Measurements from ENCODE around the gene CNN2. TPM values are rescaled to one million over a fixed set of nuclear protein-coding genes. Genes with fewer than 3 reads are reported as not detected.

The CNN2 gene
- total and polyA plus RNA-seq, 2 of the 8 experiments (the other 6 are each of a cell fraction or from before 2014, with no cell fraction given): 189 to 551 TPM

GRCh38 chr19:1068009-1069001, 41.9 kb downstream of the CNN2 start:
- Histone ChIP-seq H3K18ac (ENCODE audit: extremely low read depth, low read length) (no peak overlapping the region), H3K56ac (replicated peaks; ENCODE audit: insufficient read length, low read depth, low read length) (no peak overlapping the region), H3K36me3 (ENCODE audit: control insufficient read depth in 2 of 4, insufficient read depth in 4 of 4, low read length in 3 of 4) (no peaks in the 10 kb centered on the region), H3K27me3 (replicated peaks in 1 of 4; ENCODE audit: control insufficient read depth in 3 of 4, extremely low read depth in 1 of 4, insufficient read depth in 3 of 4, low read length in 3 of 4) (peaks cover 0 to 30% (median 20%) of the 10 kb centered on the region in 4 experiments; a peak in 5 of 7 replicates), H3K23ac (ENCODE audit: insufficient read length) (no peak overlapping the region), H3K4me2 (ENCODE audit: insufficient read depth in 1 of 2, low read depth in 2 of 2, low read length in 2 of 2) (0 out of 4 replicates have a peak overlapping the region, but pooled peaks have one; percentile 35 to 74), H2AK5ac (ENCODE audit: low read depth, low read length) (0 out of 2 replicates have a peak overlapping the region, but pooled peaks have one; percentile 65), H2BK20ac (ENCODE audit: low read length) (no peak overlapping the region), H2BK120ac (replicated peaks; ENCODE audit: low read depth, low read length) (peak overlapping the region; percentile 35), H4K91ac (replicated peaks; ENCODE audit: insufficient read length, low read length) (no peak overlapping the region), H3K79me2 (ENCODE audit: control insufficient read depth in 1 of 2, insufficient read depth in 2 of 2, low read length in 2 of 2) (no peaks in the 10 kb centered on the region), H2BK15ac (ENCODE audit: low read length) (no peak overlapping the region), H3K9ac (replicated peaks in 1 of 4; ENCODE audit: extremely low read depth in 1 of 4, low read depth in 3 of 4, low read length in 3 of 4) (no peak overlapping the region), H3K4ac (replicated peaks; ENCODE audit: insufficient read length, low read depth, low read length) (no peak overlapping the region), H2BK12ac (ENCODE audit: low read depth, low read length) (peak overlapping the region; percentile 68; the same call in 1 of the 2 replicates), H3K14ac (ENCODE audit: insufficient read length) (no peak overlapping the region), H2AFZ (ENCODE audit: low read length) (no peak overlapping the region), H3K9me3 (ENCODE audit: insufficient read depth in 2 of 2, low read depth in 1 of 2, low read length in 1 of 2) (peaks cover 0 to 2% of the 10 kb centered on the region in 2 experiments; a peak in 2 of 4 replicates), H3K4me1 (replicated peaks in 1 of 4; ENCODE audit: control insufficient read depth in 3 of 4, insufficient read depth in 4 of 4, low read length in 3 of 4) (peaks cover 0 to 29% (median 19%) of the 10 kb centered on the region in 4 experiments; a peak in 6 of 7 replicates), H3K27ac (ENCODE audit: low read depth, low read length) (no peak overlapping the region), H3K79me1 (ENCODE audit: low read depth, low read length) (peaks cover 5% of the 10 kb centered on the region), H3K4me3 (ENCODE audit: extremely low read depth in 1 of 4, insufficient read depth in 2 of 4, low read depth in 3 of 4, low read length in 4 of 4) (peak overlapping the region in 1 of 4 experiments; percentile 68; a peak in 1 of 8 replicates), H4K20me1 (replicated peaks in 1 of 2; ENCODE audit: control insufficient read depth in 1 of 2, insufficient read depth in 2 of 2, low read length in 2 of 2) (peaks cover 1 to 12% of the 10 kb centered on the region in 2 experiments), H3K23me2 (ENCODE audit: low read depth, low read length) (peaks cover 14% of the 10 kb centered on the region; the same call in 1 of the 2 replicates), H4K5ac (ENCODE audit: insufficient read length, low read depth, low read length) (no peak overlapping the region), H4K8ac (ENCODE audit: extremely low read depth, insufficient read depth, low read length) (no peak overlapping the region), H2BK5ac (ENCODE audit: low read depth, low read length) (no peak overlapping the region)
- POLR2A ChIA-PET (ENCODE audit: partially characterized antibody): interaction anchor here (1.1 to 6.9 kb wide), 7 partner anchors 16 to 201 kb away, joined by 3 to 97 read pairs (median 11); partner anchors contain the start of genes ABCA7, CIRBP, CNN2 and RNU6-2
- 92% methylated on average over 39 of the region's 45 CpGs; no CpG with 5 or more reads in 1 of the 2 experiments for WGBS, 2 experiments (ENCODE audit: extremely low coverage in 1 of 2, insufficient coverage in 1 of 2, insufficient read length in 1 of 2, insufficient replicate concordance in 2 of 2, low coverage in 1 of 2, low lambda C conversion rate in 2 of 2, missing lambda C conversion rate in 1 of 2)
- TF ChIP-seq PHF8 (conservative IDR thresholded peaks at IDR 0.05; ENCODE audit: low read depth, low read length) (no peak), TAF7 (optimal IDR thresholded peaks at IDR 0.05; ENCODE audit: borderline replicate concordance, low read depth, low read length) (no peak), FOSL1 (IDR thresholded peaks at IDR 0.05; ENCODE audit: insufficient read depth, low read depth, low read length) (no peak), JUN (IDR thresholded peaks at IDR 0.05; ENCODE audit: low read depth, low read length) (no peak)
- no peak for FAIRE-seq
- CTCF ChIA-PET (ENCODE audit: partially characterized antibody): interaction anchor here (0.9 to 5.2 kb wide), 4 partner anchors 11 to 39 kb away, joined by 4 to 54 read pairs (median 16); partner anchors contain the start of gene ABCA7
- peak in 1 of 2 experiments; percentile 42 for DNase-seq (ENCODE audit: low read depth in 1 of 2, low spot score in 2 of 2)

Measured in H1 (cell line).